SU-DHL-6 (cell line): ENCODE data around the gene ACADS.

Source experiments
- H2AFZ ChIP-seq: fragments of 200-600 bp; sonication (generic); 2 replicates; pipeline ENCODE4 v1.6.1; 2014; ENCODE audit warnings: low read depth, mild to moderate bottlenecking, moderate library complexity, mixed read lengths, antibody characterized with exemption, low read length; ENCODE audit not compliant: severe bottlenecking
- H3F3A ChIP-seq: fragments of 200-600 bp; shearing (Covaris generic); 2 replicates; pipeline ENCODE4 v1.6.0; 2016; ENCODE audit warnings: antibody characterized with exemption, mild to moderate bottlenecking; ENCODE audit not compliant: insufficient read depth
- H3K27ac ChIP-seq: fragments of 200-600 bp; sonication (generic); 2 replicates; pipeline ENCODE4 v1.5.1; 2016; ENCODE audit warnings: low read depth, mild to moderate bottlenecking, low read length, moderate library complexity, mixed read lengths
- H3K27me3 ChIP-seq: fragments of 200-600 bp; sonication (generic), shearing (Covaris generic); 2 replicates; pipeline ENCODE4 v1.6.0; 2014; ENCODE audit warnings: mild to moderate bottlenecking, low read length
- H3K36me3 ChIP-seq: fragments of 200-600 bp; sonication (generic); 2 replicates; pipeline ENCODE4 v1.6.1; 2014; ENCODE audit warnings: mild to moderate bottlenecking, low read length, mixed read lengths
- H3K4me2 ChIP-seq: fragments of 300-600, 200-600 bp; shearing (Covaris generic), sonication (generic); 2 replicates; pipeline ENCODE4 v1.6.0; 2014; ENCODE audit warnings: low read length, low read depth, mild to moderate bottlenecking; ENCODE audit not compliant: poor library complexity, severe bottlenecking
- H3K4me3 ChIP-seq: fragments of 200-600 bp; sonication (generic); 2 replicates; pipeline ENCODE4 v1.5.1; 2014; ENCODE audit warnings: antibody characterized with exemption, low read length, mild to moderate bottlenecking, mixed read lengths; ENCODE audit not compliant: insufficient read depth, poor library complexity, severe bottlenecking
- H3K79me2 ChIP-seq: fragments of 200-600 bp; sonication (generic); 2 replicates; pipeline ENCODE4 v1.6.1; 2014; ENCODE audit warnings: mild to moderate bottlenecking, low read length, moderate library complexity; ENCODE audit not compliant: insufficient read depth
- H3K9ac ChIP-seq: fragments of 200-600 bp; sonication (generic); 2 replicates; pipeline ENCODE4 v1.7.0; 2014; ENCODE audit warnings: mild to moderate bottlenecking, low read length
- H3K9me2 ChIP-seq: fragments of 200-600 bp; sonication (generic); replicated peaks from 2 replicates; pipeline ENCODE4 v1.6.1; 2014; ENCODE audit warnings: low read length; ENCODE audit not compliant: insufficient read depth
- H3K9me3 ChIP-seq: fragments of 200-600 bp; sonication (generic); 2 replicates; pipeline ENCODE4 v1.6.1; 2014; ENCODE audit warnings: low read length, mixed read lengths; ENCODE audit not compliant: insufficient read depth
- H4K20me1 ChIP-seq: fragments of 200-600 bp; sonication (generic); 2 replicates; pipeline ENCODE4 v1.6.1; 2014; ENCODE audit warnings: low read depth, mild to moderate bottlenecking, antibody characterized with exemption, low read length, moderate library complexity, mixed read lengths
- EZH2phosphoT487 ChIP-seq: fragments of 200-600 bp; sonication (generic), shearing (Covaris generic); conservative IDR thresholded peaks from 2 replicates; pipeline ENCODE4 v1.6.1; 2018; ENCODE audit warnings: mild to moderate bottlenecking, antibody characterized with exemption, low read length, moderate library complexity, mixed read lengths
- TF ChIP-seq, protein P1 (sequence below): fragments of 200-600 bp; sonication (generic); IDR thresholded peaks from one replicate; pipeline ENCODE4 v1.5.1; 2017; ENCODE audit warnings: antibody characterized with exemption, mild to moderate bottlenecking, low read length, moderate library complexity; ENCODE audit not compliant: insufficient read depth, poor library complexity, severe bottlenecking

Gene ACADS

DNA sequence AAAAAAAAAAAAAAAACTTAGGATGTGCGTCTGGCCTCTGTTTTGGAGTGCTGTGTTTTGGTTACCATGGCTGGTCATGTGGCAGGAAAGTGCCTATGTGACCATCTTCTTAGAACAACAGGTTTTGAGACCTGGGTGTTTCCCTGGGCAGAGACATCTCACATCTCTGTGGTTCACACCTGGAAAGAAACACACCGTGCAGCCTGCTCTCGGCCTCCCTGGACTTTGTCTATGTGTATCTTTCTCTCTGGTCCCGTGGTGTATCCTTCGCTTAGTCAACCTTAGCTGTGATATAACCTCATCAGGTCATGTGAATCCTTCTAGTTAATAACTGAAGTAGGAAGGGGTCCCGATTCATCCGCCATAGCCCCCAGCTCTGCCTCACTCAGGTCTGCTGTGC, 22.6 kb downstream of the ACADS start:
- no peak overlapping the region for H2AFZ ChIP-seq

DNA sequence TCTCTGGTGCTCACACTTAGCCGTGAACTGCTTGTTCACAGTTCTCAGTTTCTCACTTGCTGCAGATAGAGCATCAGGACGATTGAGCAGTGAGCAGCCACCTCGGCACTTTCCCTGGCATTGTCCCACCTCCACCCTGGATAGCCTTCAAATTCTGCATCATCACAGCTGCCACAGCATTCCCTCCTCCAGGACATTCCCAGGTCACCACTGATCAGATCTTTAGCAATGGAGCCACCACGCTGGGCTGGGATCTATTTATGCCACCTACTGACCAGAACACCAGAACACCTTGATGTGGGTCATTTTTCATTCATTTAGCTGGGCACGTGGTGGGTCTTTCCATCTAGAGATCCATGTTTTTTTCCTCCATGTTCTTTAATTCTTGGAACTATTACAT, 23.6 kb downstream of the ACADS start:
- TF ChIP-seq, protein P1, sequence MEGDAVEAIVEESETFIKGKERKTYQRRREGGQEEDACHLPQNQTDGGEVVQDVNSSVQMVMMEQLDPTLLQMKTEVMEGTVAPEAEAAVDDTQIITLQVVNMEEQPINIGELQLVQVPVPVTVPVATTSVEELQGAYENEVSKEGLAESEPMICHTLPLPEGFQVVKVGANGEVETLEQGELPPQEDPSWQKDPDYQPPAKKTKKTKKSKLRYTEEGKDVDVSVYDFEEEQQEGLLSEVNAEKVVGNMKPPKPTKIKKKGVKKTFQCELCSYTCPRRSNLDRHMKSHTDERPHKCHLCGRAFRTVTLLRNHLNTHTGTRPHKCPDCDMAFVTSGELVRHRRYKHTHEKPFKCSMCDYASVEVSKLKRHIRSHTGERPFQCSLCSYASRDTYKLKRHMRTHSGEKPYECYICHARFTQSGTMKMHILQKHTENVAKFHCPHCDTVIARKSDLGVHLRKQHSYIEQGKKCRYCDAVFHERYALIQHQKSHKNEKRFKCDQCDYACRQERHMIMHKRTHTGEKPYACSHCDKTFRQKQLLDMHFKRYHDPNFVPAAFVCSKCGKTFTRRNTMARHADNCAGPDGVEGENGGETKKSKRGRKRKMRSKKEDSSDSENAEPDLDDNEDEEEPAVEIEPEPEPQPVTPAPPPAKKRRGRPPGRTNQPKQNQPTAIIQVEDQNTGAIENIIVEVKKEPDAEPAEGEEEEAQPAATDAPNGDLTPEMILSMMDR, result no peak
- no peak for TF ChIP-seq EZH2phosphoT487
- Histone ChIP-seq H3K4me3 (no peak overlapping the region), H3K4me2 (no peak overlapping the region), H3K9me3 (no peaks in the 10 kb centered on the region), H3K27ac (no peak overlapping the region), H3K9ac (no peak overlapping the region), H3K79me2 (no peaks in the 10 kb centered on the region), H2AFZ (no peak overlapping the region), H3F3A (no peaks in the 10 kb centered on the region), H4K20me1 (no peaks in the 10 kb centered on the region), H3K9me2 (no peaks in the 10 kb centered on the region), H3K36me3 (no peaks in the 10 kb centered on the region), H3K27me3 (no peaks in the 10 kb centered on the region)

More for the DNA sequence above, 22.6 kb downstream of the ACADS start:
- no peak overlapping the region for H3K4me2 ChIP-seq
- no peaks in the 10 kb centered on the region for H3K79me2 ChIP-seq
- no peaks in the 10 kb centered on the region for H4K20me1 ChIP-seq
- H3K9me3 ChIP-seq, result no peaks in the 10 kb centered on the region
- TF ChIP-seq, protein P1, result no peak
- TF ChIP-seq EZH2phosphoT487, result no peak
- no peaks in the 10 kb centered on the region for H3K36me3 ChIP-seq
- no peaks in the 10 kb centered on the region for H3K9me2 ChIP-seq
- H3K9ac ChIP-seq, result no peak overlapping the region
- H3F3A ChIP-seq, result no peaks in the 10 kb centered on the region
- H3K27me3 ChIP-seq, result no peaks in the 10 kb centered on the region
- H3K4me3 ChIP-seq, result no peak overlapping the region
- no peak overlapping the region for H3K27ac ChIP-seq

DNA sequence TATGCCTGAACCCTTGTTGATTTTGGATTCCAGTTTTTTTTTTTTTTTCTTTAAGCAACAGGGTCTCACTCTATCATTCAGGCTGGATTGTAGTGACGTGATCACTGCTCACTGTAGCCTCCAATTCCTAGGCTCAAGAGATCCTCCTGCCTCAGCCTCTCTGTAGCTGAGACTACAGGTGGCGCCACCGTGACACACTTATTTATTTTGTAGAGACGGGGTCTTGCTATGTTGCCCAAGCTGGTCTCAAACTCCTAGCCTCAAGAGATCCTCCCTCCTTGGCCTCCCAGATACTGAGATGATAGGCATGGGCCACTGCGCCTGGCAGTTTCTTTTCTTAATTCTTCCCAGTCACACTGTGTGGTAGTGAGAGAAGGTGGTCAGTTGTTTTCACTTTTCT, 25.2 kb downstream of the ACADS start:
- Histone ChIP-seq H3K9ac (no peak overlapping the region), H3K36me3 (no peaks in the 10 kb centered on the region), H3K79me2 (no peaks in the 10 kb centered on the region), H4K20me1 (no peaks in the 10 kb centered on the region), H2AFZ (no peak overlapping the region), H3K9me3 (no peaks in the 10 kb centered on the region), H3K4me3 (no peak overlapping the region), H3K27me3 (no peaks in the 10 kb centered on the region), H3K9me2 (no peaks in the 10 kb centered on the region), H3F3A (no peaks in the 10 kb centered on the region), H3K27ac (no peak overlapping the region), H3K4me2 (no peak overlapping the region)
- TF ChIP-seq EZH2phosphoT487, result no peak
- TF ChIP-seq, protein P1, result no peak
